Stimulated activated CD8-positive, alpha-beta memory T cell treated with anti-CD3 and anti-CD28 coated beads, Interleukin-15, amount 100 ng/mL, for 4 hours (primary cell): ENCODE results near the gene CNTNAP1.

Source experiments
- DNase-seq, 2 donors: peaks; one replicate each; pipeline ENCODE4 v3.0.0-alpha.2; 2020; ENCODE audit warnings: low read depth in 2 of 2

The CNTNAP1 gene

GRCh38 chr17:42670789-42671657, 11.3 kb upstream of the CNTNAP1 start:
- no peak for DNase-seq

GRCh38 chr17:42672038-42672437, 10.3 kb upstream of the CNTNAP1 start:
- DNase-seq = no peak

- no peak for DNase-seq
Measured at GRCh38 chr17:42673266-42673884, 9.0 kb upstream of the CNTNAP1 start.

- DNase-seq = no peak
Measured at GRCh38 chr17:42673885-42674754, 8.2 kb upstream of the CNTNAP1 start.

GRCh38 chr17:42674755-42675347, 7.5 kb upstream of the CNTNAP1 start:
- no peak for DNase-seq

- no peak for DNase-seq
Measured at GRCh38 chr17:42675348-42675964, 6.9 kb upstream of the CNTNAP1 start.

GRCh38 chr17:42675965-42676423, 6.3 kb upstream of the CNTNAP1 start:
- DNase-seq = no peak

- DNase-seq = no peak
Measured at GRCh38 chr17:42676424-42677011, 5.8 kb upstream of the CNTNAP1 start, which contains the start of gene PLEKHH3. TSS of gene PLEKHH3 (minus strand) at chr17:42676994. CDS start at chr17:42676563, 431 bp downstream.

GRCh38 chr17:42677012-42677857, 5.1 kb upstream of the CNTNAP1 start:
- peak; percentile 94 to 98 for DNase-seq

- DNase-seq = peak; percentile 46 to 56
Measured at GRCh38 chr17:42677921-42678781, 4.2 kb upstream of the CNTNAP1 start.

- no peak for DNase-seq
Measured at GRCh38 chr17:42678951-42679491, 3.3 kb upstream of the CNTNAP1 start.

GRCh38 chr17:42679492-42680330, 2.6 kb upstream of the CNTNAP1 start:
- DNase-seq = peak in 1 of 2 donors; percentile 49

- no peak for DNase-seq
Measured at GRCh38 chr17:42680331-42680808, 2.0 kb upstream of the CNTNAP1 start.

GRCh38 chr17:42682722-42683403, 532 bp downstream of the CNTNAP1 start:
- no peak for DNase-seq

GRCh38 chr17:42683407-42684034, 1.2 kb downstream of the CNTNAP1 start:
- no peak for DNase-seq

- DNase-seq = no peak
Measured at GRCh38 chr17:42684929-42685556, 2.7 kb downstream of the CNTNAP1 start.
